Muscle layer of duodenum (tissue), 2 donors: Measurements from ENCODE around the gene IFI6.

ENCODE experiments used
- H3K27ac ChIP-seq: one replicate; pipeline ENCODE4 v1.7.0; 2013; ENCODE audit warnings: mild to moderate bottlenecking, low read length
- H3K27me3 ChIP-seq: one replicate; pipeline ENCODE4 v1.7.0; 2013; ENCODE audit warnings: low read depth, mild to moderate bottlenecking, control low read depth, low read length
- H3K36me3 ChIP-seq, 2 donors: one replicate each; pipeline ENCODE4 v1.7.0; 2013; ENCODE audit warnings: low read length in 2 of 2, control low read depth in 1 of 2, mild to moderate bottlenecking in 1 of 2; ENCODE audit not compliant: insufficient read depth in 2 of 2, control insufficient read depth in 1 of 2
- H3K4me1 ChIP-seq, 2 donors: one replicate each; pipeline ENCODE4 v1.7.0; 2013; ENCODE audit warnings: low read length in 2 of 2, mild to moderate bottlenecking in 2 of 2, control low read depth in 1 of 2, moderate library complexity in 1 of 2; ENCODE audit not compliant: insufficient read depth in 2 of 2, control insufficient read depth in 1 of 2
- H3K4me3 ChIP-seq, 2 donors: one replicate each; pipeline ENCODE4 v1.7.0; 2013; ENCODE audit warnings: low read length in 2 of 2, low read depth in 1 of 2, mild to moderate bottlenecking in 1 of 2
- H3K9me3 ChIP-seq, 2 donors: one replicate each; pipeline ENCODE4 v1.7.0; 2013; ENCODE audit warnings: low read length in 2 of 2, control low read depth in 1 of 2, mild to moderate bottlenecking in 1 of 2; ENCODE audit not compliant: control insufficient read depth in 1 of 2
- donor health status: healthy.

IFI6 gene

DNA sequence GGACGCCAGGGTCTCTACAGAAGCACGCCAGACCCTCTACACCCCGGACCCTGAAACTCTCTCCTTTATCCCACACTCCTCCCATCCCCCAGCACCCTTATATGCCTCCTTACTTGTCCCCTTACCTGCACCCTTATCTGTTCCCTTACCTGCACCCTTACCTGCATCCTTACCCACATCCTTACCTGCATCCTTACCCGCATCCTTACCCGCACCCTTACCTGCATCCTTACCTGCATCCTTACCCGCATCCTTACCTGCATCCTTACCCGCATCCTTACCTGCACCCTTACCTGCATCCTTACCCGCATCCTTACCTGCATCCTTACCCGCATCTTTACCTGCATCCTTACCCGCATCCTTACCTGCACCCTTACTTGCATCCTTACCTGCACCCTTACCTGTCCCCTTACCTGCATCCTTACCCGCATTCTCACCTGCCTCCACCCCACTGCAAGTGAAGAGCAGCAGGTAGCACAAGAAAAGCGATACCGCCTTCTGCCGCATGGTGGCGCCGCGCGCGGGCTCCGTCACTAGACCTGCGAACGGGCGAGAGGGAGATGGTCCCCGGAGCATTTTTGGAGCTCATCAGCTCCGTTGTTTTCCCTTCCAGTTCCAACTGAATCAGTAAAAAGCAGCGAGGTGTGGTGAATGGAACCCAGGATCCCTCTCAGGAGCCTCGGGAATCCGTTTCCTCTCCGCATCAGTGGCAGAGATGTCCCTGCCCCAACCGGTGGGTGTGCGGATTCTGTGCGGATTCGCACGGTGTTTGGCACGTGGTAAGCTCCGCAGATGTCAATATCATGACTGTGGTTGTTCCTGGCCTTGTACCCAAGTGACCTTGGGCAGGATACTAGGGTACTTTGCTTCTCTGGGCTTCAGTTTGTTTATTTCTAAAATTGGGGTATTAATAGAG lies 2.9 kb downstream of the IFI6 start:
- no peak overlapping the region for H3K27ac ChIP-seq
- H3K27me3 ChIP-seq = no peaks in the 10 kb centered on the region
- H3K9me3 ChIP-seq = no peaks in the 10 kb centered on the region
- H3K4me3 ChIP-seq = peak overlapping the region; percentile 61 to 72
- H3K4me1 ChIP-seq = peaks cover 7 to 25% of the 10 kb centered on the region in 2 donors
- H3K36me3 ChIP-seq = peaks cover 0 to 2% of the 10 kb centered on the region in 2 donors

DNA sequence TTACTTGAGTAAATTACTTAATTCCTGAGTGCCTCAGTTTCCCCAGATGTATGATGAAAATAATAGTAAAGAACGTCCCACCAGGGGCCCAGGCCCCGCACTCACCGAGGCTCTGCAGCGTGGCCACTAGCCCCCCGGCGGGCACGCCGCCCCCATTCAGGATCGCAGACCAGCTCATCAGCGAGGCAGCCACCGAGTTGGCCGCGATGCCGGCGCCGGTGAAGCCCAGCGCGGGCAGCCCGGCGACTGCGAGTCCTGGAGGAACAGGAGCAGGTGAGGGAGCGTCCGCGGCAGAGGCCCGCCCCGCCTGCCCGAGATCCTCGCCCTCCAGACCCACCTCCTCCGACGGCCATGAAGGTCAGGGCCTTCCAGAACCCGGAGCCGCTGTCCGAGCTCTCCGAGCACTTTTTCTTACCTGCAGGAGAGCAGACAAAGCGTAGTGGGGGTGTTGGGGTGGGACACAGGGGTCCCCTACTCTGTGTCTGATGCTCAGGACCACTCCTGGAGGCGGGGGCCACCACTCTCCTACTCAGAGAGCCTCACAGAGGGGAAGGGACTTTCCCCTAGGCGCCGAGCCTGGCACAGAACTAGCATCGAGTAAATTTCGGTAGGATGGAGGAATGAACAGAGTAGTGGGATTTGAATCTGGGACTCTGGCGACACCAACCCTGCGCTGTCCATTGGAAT lies 3.7 kb downstream of the IFI6 start:
- Histone ChIP-seq H3K4me1 (peaks cover 7 to 26% of the 10 kb centered on the region in 2 donors), H3K4me3 (no peak overlapping the region), H3K27me3 (no peaks in the 10 kb centered on the region), H3K9me3 (no peaks in the 10 kb centered on the region), H3K36me3 (peaks cover 0 to 2% of the 10 kb centered on the region in 2 donors), H3K27ac (no peak overlapping the region)

DNA sequence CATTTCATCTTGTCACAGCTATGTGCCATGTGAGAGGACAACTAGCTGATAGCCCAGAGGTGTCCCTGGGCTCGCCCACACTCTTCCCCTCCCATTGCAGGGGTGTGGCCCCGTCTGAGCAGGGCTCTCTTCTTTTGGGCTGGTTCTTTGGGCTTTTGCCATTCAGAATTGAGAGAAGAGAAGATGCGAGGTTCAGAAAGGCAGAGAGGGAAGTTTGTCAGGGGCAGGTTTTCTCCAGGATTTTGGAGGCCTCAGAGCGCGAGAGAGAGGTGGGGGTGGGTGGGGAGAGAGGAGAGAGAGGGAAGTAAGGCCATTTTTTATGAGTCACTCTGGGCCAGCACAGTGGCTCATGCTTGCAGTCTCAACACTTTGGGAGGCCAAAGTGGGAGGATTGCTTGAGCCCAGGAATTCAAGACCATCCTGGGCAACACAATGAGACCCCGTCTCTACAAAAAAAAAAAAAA lies 5.2 kb downstream of the IFI6 start:
- no peak overlapping the region for H3K4me3 ChIP-seq
- no peak overlapping the region for H3K27ac ChIP-seq

DNA sequence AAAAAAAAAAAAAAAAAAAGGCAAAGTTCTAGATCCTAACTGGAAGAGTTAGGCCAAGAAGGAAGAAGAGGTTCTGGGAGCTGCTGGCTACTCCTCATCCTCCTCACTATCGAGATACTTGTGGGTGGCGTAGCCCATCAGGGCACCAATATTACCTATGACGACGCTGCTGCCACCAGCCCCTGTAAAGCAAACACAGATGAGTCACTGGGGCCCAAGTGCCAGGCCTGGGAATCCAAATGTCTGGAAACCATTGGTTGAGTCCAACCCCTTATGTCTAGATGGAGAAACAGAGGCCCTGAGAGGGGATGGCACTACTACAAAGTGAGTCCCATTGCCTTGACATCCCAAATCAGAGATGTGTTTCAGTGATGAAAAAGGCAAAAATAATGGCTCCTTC lies 5.7 kb downstream of the IFI6 start:
- no peak overlapping the region for H3K27ac ChIP-seq
- peaks cover 0 to 2% of the 10 kb centered on the region in 2 donors for H3K36me3 ChIP-seq
- H3K27me3 ChIP-seq = no peaks in the 10 kb centered on the region
- no peak overlapping the region for H3K4me3 ChIP-seq
- H3K9me3 ChIP-seq = no peaks in the 10 kb centered on the region
- H3K4me1 ChIP-seq = peaks cover 0 to 22% of the 10 kb centered on the region in 2 donors

More for the DNA sequence above, 5.2 kb downstream of the IFI6 start:
- Histone ChIP-seq H3K27me3 (no peaks in the 10 kb centered on the region), H3K9me3 (no peaks in the 10 kb centered on the region), H3K36me3 (peaks cover 0 to 2% of the 10 kb centered on the region in 2 donors), H3K4me1 (peaks cover 0 to 27% of the 10 kb centered on the region in 2 donors)

DNA sequence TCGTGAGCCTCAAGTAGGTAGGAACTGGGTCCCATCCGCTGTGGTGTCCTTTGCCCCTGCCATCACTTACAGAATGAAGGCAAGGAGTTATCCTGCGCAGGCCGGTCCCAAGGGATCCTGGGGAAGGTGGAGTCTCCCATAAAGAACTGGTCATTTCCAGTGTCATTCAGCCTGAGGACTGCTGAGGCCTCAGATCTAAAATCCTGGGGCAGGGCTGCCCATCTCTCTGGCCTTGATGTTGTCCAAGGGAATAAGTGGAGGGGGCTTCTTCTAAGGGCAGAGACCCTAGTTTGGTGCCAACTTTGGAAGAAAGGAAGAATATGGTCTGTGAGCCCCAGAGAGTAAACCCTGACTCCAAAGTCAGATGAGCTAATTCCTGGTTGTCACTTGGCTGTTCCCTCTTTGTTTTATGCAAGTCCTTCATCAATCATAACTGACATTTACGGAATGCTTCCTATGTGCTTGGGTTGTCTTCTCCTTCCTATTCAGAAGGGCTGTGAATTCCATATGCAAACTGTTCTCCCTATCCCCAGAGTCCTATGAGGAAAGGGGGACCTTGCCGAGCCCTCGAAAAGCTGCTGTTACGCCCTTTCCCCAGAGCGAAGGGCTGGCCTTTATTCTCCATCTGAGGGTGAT lies 6.9 kb downstream of the IFI6 start:
- peaks cover 3 to 14% of the 10 kb centered on the region in 2 donors for H3K4me1 ChIP-seq
- H3K27me3 ChIP-seq = no peaks in the 10 kb centered on the region
- no peaks in the 10 kb centered on the region for H3K9me3 ChIP-seq
- no peak overlapping the region for H3K4me3 ChIP-seq
- H3K36me3 ChIP-seq = peaks cover 0 to 2% of the 10 kb centered on the region in 2 donors
- H3K27ac ChIP-seq = no peak overlapping the region

DNA sequence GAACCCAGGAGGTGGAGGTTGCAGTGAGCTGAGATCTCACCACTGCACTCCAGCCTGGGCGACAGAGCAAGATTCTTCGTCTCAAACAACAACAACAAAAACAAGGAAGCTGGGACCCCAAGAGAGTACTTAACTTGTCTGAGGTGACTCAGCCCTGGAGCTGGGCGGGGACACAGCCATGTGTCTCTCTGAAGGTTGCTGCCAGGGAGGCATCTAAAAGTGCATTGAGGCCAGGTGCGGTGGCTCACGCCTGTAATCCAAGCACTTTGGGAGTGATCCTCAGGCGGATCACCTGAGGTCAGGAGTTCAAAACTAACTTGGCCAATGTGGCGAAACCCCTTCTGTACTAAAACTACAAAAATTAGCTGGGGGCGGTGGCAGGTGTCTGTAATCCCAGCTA lies 7.7 kb downstream of the IFI6 start:
- H3K4me3 ChIP-seq = no peak overlapping the region
- H3K27ac ChIP-seq = no peak overlapping the region
- no peaks in the 10 kb centered on the region for H3K27me3 ChIP-seq
- H3K36me3 ChIP-seq = peaks cover 0 to 2% of the 10 kb centered on the region in 2 donors
- peaks cover 3 to 8% of the 10 kb centered on the region in 2 donors for H3K4me1 ChIP-seq
- no peaks in the 10 kb centered on the region for H3K9me3 ChIP-seq

DNA sequence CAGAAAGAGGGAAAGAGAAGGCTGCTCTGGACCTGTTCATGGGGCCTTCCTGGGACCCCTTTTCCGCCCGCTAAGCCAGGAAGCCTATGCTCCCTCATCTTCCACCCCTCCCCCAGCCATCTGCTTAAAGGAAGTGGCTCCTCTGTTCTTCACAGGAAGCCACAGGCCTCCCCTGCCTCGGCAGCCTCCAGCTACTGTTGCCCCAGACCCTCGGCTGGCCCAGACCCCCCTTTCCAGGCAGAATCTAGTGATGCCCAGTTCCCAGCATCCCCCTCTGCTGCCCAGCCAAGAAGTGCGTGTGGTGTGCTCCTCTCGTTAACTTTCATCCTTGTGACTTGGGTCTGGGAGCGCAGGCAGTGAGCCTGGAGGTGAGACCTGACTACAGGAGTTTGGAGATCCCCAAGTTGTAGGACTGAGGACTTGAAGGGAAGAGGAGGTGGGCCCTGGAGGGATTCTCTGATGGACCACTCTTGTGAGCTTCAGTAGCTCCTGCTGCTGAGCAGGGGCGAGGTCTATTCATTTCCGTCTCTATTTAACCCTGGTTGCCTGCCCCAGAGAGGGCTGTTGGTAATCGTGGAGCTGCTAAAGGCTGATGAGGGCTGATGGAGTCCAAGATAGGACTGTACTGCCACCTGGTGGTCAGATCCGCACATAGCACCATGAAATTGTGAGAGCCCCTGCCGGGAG lies 9.1 kb downstream of the IFI6 start:
- peaks cover 0 to 2% of the 10 kb centered on the region in 2 donors for H3K36me3 ChIP-seq
- no peaks in the 10 kb centered on the region for H3K27me3 ChIP-seq
- H3K9me3 ChIP-seq = no peaks in the 10 kb centered on the region
- peak overlapping the region; percentile 9 for H3K27ac ChIP-seq
- H3K4me1 ChIP-seq = peaks cover 3 to 12% of the 10 kb centered on the region in 2 donors
- no peak overlapping the region for H3K4me3 ChIP-seq

DNA sequence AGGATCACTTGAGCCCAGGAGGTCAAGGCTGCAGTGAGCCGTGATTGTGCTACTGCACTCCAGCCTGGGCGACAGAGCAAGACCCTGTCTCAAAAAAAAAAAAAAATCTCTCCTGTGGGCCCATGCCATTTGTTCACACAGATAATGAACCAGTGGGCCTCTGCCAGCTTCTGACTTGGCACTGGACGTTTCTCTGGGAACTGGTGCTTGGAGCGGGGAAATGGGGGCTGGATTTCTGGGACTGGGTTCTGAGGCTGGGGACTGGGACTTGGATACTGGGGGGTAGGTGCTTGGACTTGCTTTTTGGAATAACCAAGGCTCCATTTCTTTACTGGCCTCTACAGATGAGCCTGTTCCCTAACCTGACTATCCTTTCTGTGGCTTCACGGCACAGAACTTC lies 9.7 kb downstream of the IFI6 start:
- Histone ChIP-seq H3K4me3 (no peak overlapping the region), H3K27ac (no peak overlapping the region), H3K27me3 (no peaks in the 10 kb centered on the region), H3K4me1 (peaks cover 3 to 12% of the 10 kb centered on the region in 2 donors), H3K36me3 (peaks cover 0 to 2% of the 10 kb centered on the region in 2 donors), H3K9me3 (no peaks in the 10 kb centered on the region)

DNA sequence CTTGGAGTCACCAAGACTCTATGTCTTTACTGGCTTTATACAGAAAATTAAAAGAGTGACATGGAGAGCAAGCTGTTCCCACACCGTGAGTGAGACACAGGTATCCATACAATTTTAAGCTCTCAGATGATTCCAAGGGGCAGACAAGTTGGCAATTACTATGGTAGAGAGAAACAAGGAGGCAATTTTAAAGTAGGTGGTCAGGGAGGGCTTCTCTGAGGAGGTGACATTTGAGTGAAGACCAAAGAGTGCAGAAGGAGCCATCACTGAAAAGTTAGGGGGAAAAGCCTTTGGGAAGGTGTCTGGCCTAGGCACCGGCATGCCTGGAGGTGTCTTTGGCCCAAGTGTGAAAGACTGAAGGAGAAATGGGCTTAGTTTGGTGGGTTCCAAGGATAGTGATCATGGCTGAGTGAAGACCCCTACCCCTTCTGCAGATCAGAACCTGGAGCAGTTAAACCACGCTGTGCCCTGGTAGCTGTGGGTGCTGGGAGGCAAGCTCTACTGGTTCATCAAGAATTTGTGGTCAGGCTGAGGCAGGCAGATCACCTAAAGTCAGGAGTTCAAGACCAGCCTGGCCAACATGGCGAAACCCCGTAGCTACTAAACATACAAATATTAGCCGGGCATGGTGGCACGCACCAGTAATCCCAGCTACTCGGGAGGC lies 10.4 kb downstream of the IFI6 start:
- Histone ChIP-seq H3K4me3 (no peak overlapping the region), H3K27ac (no peak overlapping the region), H3K9me3 (no peaks in the 10 kb centered on the region), H3K36me3 (peaks cover 0 to 2% of the 10 kb centered on the region in 2 donors), H3K27me3 (no peaks in the 10 kb centered on the region), H3K4me1 (peaks cover 3 to 15% of the 10 kb centered on the region in 2 donors)

DNA sequence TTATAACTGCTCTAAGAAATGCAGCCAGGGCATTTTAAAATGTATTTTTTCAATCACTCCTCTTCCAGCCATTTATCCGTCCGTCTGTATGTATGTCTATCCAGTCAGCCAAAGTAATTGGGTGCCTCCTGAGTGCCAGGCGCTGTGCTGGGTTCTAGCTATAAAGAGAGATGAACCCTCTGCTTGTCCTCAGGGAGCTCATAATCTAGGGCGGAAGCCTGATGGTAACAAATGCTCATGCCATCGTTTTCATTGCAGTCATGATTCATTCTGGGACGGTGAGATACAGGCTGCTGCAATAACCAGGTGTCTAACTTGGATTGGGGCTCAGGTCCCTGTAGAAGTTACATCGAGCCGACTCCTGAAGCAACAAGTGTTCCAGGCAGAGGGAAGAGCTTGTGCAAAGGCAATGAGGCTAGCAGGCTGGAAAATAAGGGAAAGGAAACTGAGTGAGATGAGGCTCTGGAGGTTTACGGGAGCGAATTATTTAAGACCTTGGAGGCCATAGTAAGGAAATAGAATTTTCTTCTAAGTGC lies 11.6 kb downstream of the IFI6 start:
- H3K4me1 ChIP-seq = peaks cover 3 to 26% of the 10 kb centered on the region in 2 donors
- no peaks in the 10 kb centered on the region for H3K9me3 ChIP-seq
- peak overlapping the region; percentile 80 for H3K27ac ChIP-seq

More for the DNA sequence above, 11.6 kb downstream of the IFI6 start:
- Histone ChIP-seq H3K4me3 (peak overlapping the region; percentile 55 to 62), H3K27me3 (no peaks in the 10 kb centered on the region), H3K36me3 (no peaks in the 10 kb centered on the region)
